Ishikawa (cell line): ENCODE results near the gene BTN3A1.

ENCODE experiments used
- CEBPB ChIP-seq: IDR thresholded peaks from 2 replicates; pipeline ENCODE4 v1.6.1; 2012
- CREB1 ChIP-seq: IDR thresholded peaks from 2 replicates; pipeline ENCODE4 v1.6.1; 2012; ENCODE audit warnings: low read depth
- EGR1 ChIP-seq: IDR thresholded peaks from 2 replicates; pipeline ENCODE4 v1.6.1; 2012
- EP300 ChIP-seq: IDR thresholded peaks from 2 replicates; pipeline ENCODE4 v1.6.1; 2012; ENCODE audit warnings: borderline replicate concordance
- FOXM1 ChIP-seq: IDR thresholded peaks from 2 replicates; pipeline ENCODE4 v1.6.1; 2012; ENCODE audit warnings: low read depth, borderline replicate concordance
- MAX ChIP-seq: IDR thresholded peaks from 2 replicates; pipeline ENCODE4 v1.6.1; 2012
- NFIC ChIP-seq: IDR thresholded peaks from 2 replicates; pipeline ENCODE4 v1.6.1; 2012
- RAD21 ChIP-seq: IDR thresholded peaks from 2 replicates; pipeline ENCODE4 v1.6.1; 2012; ENCODE audit warnings: low read depth
- REST ChIP-seq: IDR thresholded peaks from 2 replicates; pipeline ENCODE4 v1.6.1; 2012; ENCODE audit warnings: low read depth, mild to moderate bottlenecking
- TAF1 ChIP-seq: IDR thresholded peaks from 2 replicates; pipeline ENCODE4 v1.6.1; 2012; ENCODE audit warnings: low read depth, mild to moderate bottlenecking
- TCF12 ChIP-seq: IDR thresholded peaks from 2 replicates; pipeline ENCODE4 v1.6.1; 2012; ENCODE audit warnings: low read depth
- TEAD4 ChIP-seq: IDR thresholded peaks from 2 replicates; pipeline ENCODE4 v1.6.1; 2012
- YY1 ChIP-seq: IDR thresholded peaks from 2 replicates; pipeline ENCODE4 v1.6.1; 2012; ENCODE audit warnings: low read depth
- ZBTB7A ChIP-seq: IDR thresholded peaks from 2 replicates; pipeline ENCODE4 v1.6.1; 2012; ENCODE audit warnings: low read depth
- TF ChIP-seq, protein P1 (sequence below): IDR thresholded peaks from 2 replicates; pipeline ENCODE4 v1.6.1; 2012

Gene BTN3A1

DNA sequence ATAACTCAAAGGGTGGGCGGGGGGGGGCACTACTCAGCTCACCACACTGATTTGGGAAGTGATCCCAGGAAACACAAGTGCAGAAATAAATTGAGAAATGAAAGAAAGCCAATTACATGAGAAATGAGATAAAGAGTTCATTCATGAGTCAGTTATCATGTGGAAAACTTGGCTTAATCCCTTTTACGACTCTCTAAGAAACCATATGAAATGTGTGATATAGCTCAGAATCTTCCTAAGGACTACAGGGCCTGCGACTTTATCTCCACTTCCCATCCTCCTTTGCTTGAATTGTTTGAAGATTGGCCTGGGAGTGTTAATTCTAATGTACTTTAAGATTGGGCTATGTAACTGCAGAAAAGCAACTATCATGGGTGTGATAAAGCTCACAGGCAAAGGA is 22.8 kb upstream of the BTN3A1 start:
- TF ChIP-seq NFIC: no peak
- no peak for TF ChIP-seq EGR1
- TF ChIP-seq YY1: no peak
- no peak for TF ChIP-seq CEBPB
- no peak for TF ChIP-seq TCF12
- no peak for TF ChIP-seq TAF1
- TF ChIP-seq, protein P1, sequence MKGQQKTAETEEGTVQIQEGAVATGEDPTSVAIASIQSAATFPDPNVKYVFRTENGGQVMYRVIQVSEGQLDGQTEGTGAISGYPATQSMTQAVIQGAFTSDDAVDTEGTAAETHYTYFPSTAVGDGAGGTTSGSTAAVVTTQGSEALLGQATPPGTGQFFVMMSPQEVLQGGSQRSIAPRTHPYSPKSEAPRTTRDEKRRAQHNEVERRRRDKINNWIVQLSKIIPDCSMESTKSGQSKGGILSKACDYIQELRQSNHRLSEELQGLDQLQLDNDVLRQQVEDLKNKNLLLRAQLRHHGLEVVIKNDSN: no peak
- no peak for TF ChIP-seq REST
- no peak for TF ChIP-seq TEAD4
- no peak for TF ChIP-seq ZBTB7A

- TF ChIP-seq FOXM1 (no peak), TEAD4 (no peak), TCF12 (no peak), TAF1 (no peak), EP300 (no peak), RAD21 (no peak), NFIC (no peak), REST (no peak), YY1 (no peak), ZBTB7A (no peak), EGR1 (no peak), CREB1 (no peak), MAX (no peak), CEBPB (no peak)
- TF ChIP-seq, protein P1: no peak
These were observed 22.3 kb upstream of the BTN3A1 start for GRCh38 chr6:26379740-26380139.

GRCh38 chr6:26380256-26380655 is 21.8 kb upstream of the BTN3A1 start:
- TF ChIP-seq RAD21: no peak
- no peak for TF ChIP-seq CREB1
- no peak for TF ChIP-seq TEAD4
- no peak for TF ChIP-seq FOXM1
- TF ChIP-seq TCF12: no peak
- TF ChIP-seq YY1: no peak

- TF ChIP-seq CREB1 (no peak), RAD21 (no peak), NFIC (no peak), TCF12 (no peak), TAF1 (no peak), YY1 (no peak), CEBPB (no peak), EP300 (no peak), MAX (no peak), REST (no peak), FOXM1 (no peak), ZBTB7A (no peak), TEAD4 (no peak)
These were observed 20.0 kb upstream of the BTN3A1 start for GRCh38 chr6:26382121-26382520.
